Adrenal gland (tissue), 12 donors: ENCODE data around the gene PTP4A1. TPM values are rescaled to one million over a fixed set of nuclear protein-coding genes. Genes with fewer than 3 reads are reported as not detected.
A peak's percentile ranks its signal among the peaks of the same experiment; 100 is the strongest.

Experiments
- DNase-seq, 7 donors: peaks; one replicate each; pipeline ENCODE4 v3.0.0-alpha.2; 2019 to 2020
- H3K27ac ChIP-seq, 5 donors: fragments of 200-600 bp; sonication (generic) in 4 of 5; 1 replicate in 3 of 5; 2 replicates in 2 of 5; pipeline versions ENCODE4 v1.5.1 to v1.8.0; 2016 to 2020; ENCODE audit warnings: mild to moderate bottlenecking in 1 of 5
- H3K27me3 ChIP-seq: fragments of 200-600 bp; 2 replicates; pipeline ENCODE4 v1.8.0; 2021
- H3K36me3 ChIP-seq, 2 donors: fragments of 200-600 bp; replicated peaks in 1 of 2; 1 replicate in 1 of 2; 2 replicates in 1 of 2; pipeline versions ENCODE4 v1.5.1 to v1.8.0; 2018 to 2022
- H3K4me1 ChIP-seq, 2 donors: fragments of 200-600 bp; replicated peaks in 1 of 2; 1 replicate in 1 of 2; 2 replicates in 1 of 2; pipeline versions ENCODE4 v1.5.1 to v1.8.0; 2018 to 2021
- H3K4me3 ChIP-seq, 4 donors: fragments of 200-600 bp; sonication (generic) in 3 of 4; one replicate each; pipeline ENCODE4 v1.5.1; 2016 to 2018
- H3K9me3 ChIP-seq, 3 donors: fragments of 200-600 bp; sonication (generic) in 1 of 3; replicated peaks in 1 of 3; 1 replicate in 2 of 3; 2 replicates in 1 of 3; pipeline versions ENCODE4 v1.5.1 to v1.8.0; 2016 to 2021
- CTCF ChIP-seq, 6 experiments: fragments of 450-650 bp in 4 of 6; fragments of 200-600 bp in 2 of 6; sonication (generic) in 1 of 6; IDR thresholded peaks; 1 replicate in 5 of 6; 2 replicates in 1 of 6; pipeline versions ENCODE4 v1.5.1 to v1.8.0; 2016 to 2021; ENCODE audit warnings: antibody characterized with exemption in 6 of 6, mild to moderate bottlenecking in 2 of 6, moderate library complexity in 1 of 6
- POLR2A ChIP-seq, 2 donors: fragments of 450-650 bp; IDR thresholded peaks; one replicate each; pipeline ENCODE4 v1.6.1; 2017; ENCODE audit warnings: antibody characterized with exemption in 2 of 2, mild to moderate bottlenecking in 2 of 2, moderate library complexity in 1 of 2
- WGBS, 4 donors: extraction: QIAGEN DNeasy Blood & Tissue Kit in 2 of 4; methylation state at CpG; one replicate each; pipeline versions ENCODE4 v1.1.5 to v1.1.7; 2013 to 2017; 5-methylcytosine and 5-hydroxymethylcytosine counted together
- intact Hi-C, 2 donors: fragments of 100-400 bp; cut with DNase I; formaldehyde crosslinking; loops; one replicate each; pipeline versions ENCODE4 v1.14.1 to v1.15.0; 2022 to 2023
- polyA plus RNA-seq, 3 donors: library from polyadenylated mRNA; stranded (reverse); fragments of 200-250 nt in 2 of 3; fragments of 350-450 nt in 1 of 3; fragmentation: Illumina TruSeq in 1 of 3; extraction: RNeasy Lipid Tissue Mini Kit (QIAGEN cat#74804) in 1 of 3; gene quantifications; one replicate each; pipeline ENCODE4 v1.2.3, GENCODE V29; 2013 to 2014
- total RNA-seq, 9 donors: library from RNA; depleted of rRNA in 4 of 9; stranded (reverse); fragments of >200 nt in 4 of 9; fragments of 120-200 nt in 1 of 9; fragmentation: NEBNext Ultra II Directional in 1 of 9; extraction: Animal tissue kit (Norgen Biotek cat#: 25700) in 1 of 9; gene quantifications; one replicate each; pipeline versions ENCODE4 v1.1.0 to v1.2.4, GENCODE V29; 2013 to 2023
- donor health status: healthy with polysubstance abuse.
- donor health status: Bipolar disorder and iron deficiency.
- donor health status: DM: yes; HTN: yes; CAD: no.
- donor health status: DM: no; HTN: no; CAD: no.
- donor health status: DM: no; HTN: no; CAD: no.
- donor health status: DM: yes; HTN: yes; CAD: no.

PTP4A1 gene
- total and polyA plus RNA-seq, 12 donors: 5.7 to 194 (median 59.7) TPM

GRCh38 chr6:63525186-63525878 lies 46.9 kb upstream of the PTP4A1 start:
- Histone ChIP-seq H3K27me3 (no peaks in the 10 kb centered on the region), H3K4me1 (peaks cover 0 to 14% of the 10 kb centered on the region in 2 donors), H3K4me3 (no peak overlapping the region), H3K36me3 (no peaks in the 10 kb centered on the region), H3K27ac (no peak overlapping the region), H3K9me3 (no peaks in the 10 kb centered on the region)
- TF ChIP-seq POLR2A (IDR thresholded peaks at IDR 0.05) (no peak), CTCF (IDR thresholded peaks at IDR 0.05) (no peak)
- intact Hi-C loops: no loop called here
- DNase-seq: no peak
- WGBS, 4 donors: 81 to 84% (median 83%) methylated on average over 7 of the region's 7 CpGs

- no peaks in the 10 kb centered on the region for H3K9me3 ChIP-seq
- no peak overlapping the region for H3K27ac ChIP-seq
- intact Hi-C loops: no loop called here
- peaks cover 0 to 14% of the 10 kb centered on the region in 2 donors for H3K4me1 ChIP-seq
- no peak overlapping the region for H3K4me3 ChIP-seq
- no peak for TF ChIP-seq POLR2A (IDR thresholded peaks at IDR 0.05)
- TF ChIP-seq CTCF (IDR thresholded peaks at IDR 0.05): no peak
- no peak for DNase-seq
- no peaks in the 10 kb centered on the region for H3K27me3 ChIP-seq
- H3K36me3 ChIP-seq: no peaks in the 10 kb centered on the region
These were observed 45.3 kb upstream of the PTP4A1 start for GRCh38 chr6:63526931-63527330.

GRCh38 chr6:63527658-63528514 lies 44.4 kb upstream of the PTP4A1 start:
- H3K27me3 ChIP-seq: no peaks in the 10 kb centered on the region
- peak; percentile 86 to 95 (median 92) for DNase-seq
- 57 to 74% (median 60%) methylated on average over 6 of the region's 6 CpGs for WGBS, 4 donors
- peak overlapping the region in 1 of 4 donors; percentile 17 for H3K4me3 ChIP-seq
- no peaks in the 10 kb centered on the region for H3K9me3 ChIP-seq
- H3K36me3 ChIP-seq: no peaks in the 10 kb centered on the region
- H3K4me1 ChIP-seq: peaks cover 0 to 14% of the 10 kb centered on the region in 2 donors
- TF ChIP-seq CTCF (IDR thresholded peaks at IDR 0.05) (no peak), POLR2A (IDR thresholded peaks at IDR 0.05) (peak in 1 of 2 donors; percentile 35)
- H3K27ac ChIP-seq: peak overlapping the region in 4 of 5 donors; percentile 9 to 82 (median 57)
- intact Hi-C loops: no loop called here

GRCh38 chr6:63529498-63529897 lies 42.8 kb upstream of the PTP4A1 start:
- peak overlapping the region in 1 of 4 donors; percentile 41 for H3K4me3 ChIP-seq
- intact Hi-C loops: no loop called here
- no peaks in the 10 kb centered on the region for H3K9me3 ChIP-seq
- DNase-seq: no peak
- no peak for TF ChIP-seq CTCF (IDR thresholded peaks at IDR 0.05)
- TF ChIP-seq POLR2A (IDR thresholded peaks at IDR 0.05): no peak
- WGBS, 4 donors: 17 to 33% (median 22%) methylated on average over 4 of the region's 4 CpGs
- no peak overlapping the region for H3K27ac ChIP-seq
- H3K4me1 ChIP-seq: peaks cover 0 to 14% of the 10 kb centered on the region in 2 donors
- no peaks in the 10 kb centered on the region for H3K27me3 ChIP-seq
- no peaks in the 10 kb centered on the region for H3K36me3 ChIP-seq
